Neural cell (in vitro differentiated cells): ENCODE data around the gene SLC22A23. TPM values are rescaled to one million over a fixed set of nuclear protein-coding genes. Genes with fewer than 3 reads are reported as not detected.

Experiments
- H2AFZ ChIP-seq: fragments of 200-600, 300-800 bp; sonication (generic), shearing (Covaris generic); 2 replicates; pipeline ENCODE4 v1.6.0; 2014; ENCODE audit warnings: low read depth, mild to moderate bottlenecking, antibody characterized with exemption, low read length, moderate library complexity
- H3F3A ChIP-seq: fragments of 200-600 bp; shearing (Covaris generic); 2 replicates; pipeline ENCODE4 v1.6.1; 2016; ENCODE audit warnings: mild to moderate bottlenecking, moderate library complexity, mixed read lengths, antibody characterized with exemption, low read length; ENCODE audit not compliant: insufficient read depth, poor library complexity, severe bottlenecking
- H3K27ac ChIP-seq: fragments of 200-600, 300-800 bp; sonication (generic), shearing (Covaris generic); 2 replicates; pipeline ENCODE4 v1.5.1; 2014; ENCODE audit warnings: mild to moderate bottlenecking, low read length, moderate library complexity
- H3K27me3 ChIP-seq: fragments of 300-800, 200-600 bp; sonication (generic), shearing (Covaris generic); 2 replicates; pipeline ENCODE4 v1.6.0; 2014; ENCODE audit warnings: mild to moderate bottlenecking, low read depth, low read length, moderate library complexity; ENCODE audit not compliant: insufficient read depth
- H3K36me3 ChIP-seq: fragments of 300-800, 200-600 bp; sonication (generic), shearing (Covaris generic); 2 replicates; pipeline ENCODE4 v1.5.1; 2014; ENCODE audit warnings: mild to moderate bottlenecking, antibody characterized with exemption, low read length, moderate library complexity; ENCODE audit not compliant: insufficient read depth
- H3K4me2 ChIP-seq: fragments of 300-800, 200-600 bp; sonication (generic), shearing (Covaris generic); 2 replicates; pipeline ENCODE4 v1.6.0; 2014; ENCODE audit warnings: mild to moderate bottlenecking, low read length
- H3K4me3 ChIP-seq: fragments of 300-800, 200-600 bp; sonication (generic), shearing (Covaris generic); 2 replicates; pipeline ENCODE4 v1.5.1; 2014; ENCODE audit warnings: mild to moderate bottlenecking, low read length, moderate library complexity
- H3K79me2 ChIP-seq: fragments of 200-600 bp; shearing (Covaris generic); replicated peaks from 2 replicates; pipeline ENCODE4 v1.6.0; 2014; ENCODE audit warnings: mild to moderate bottlenecking, low read length, moderate library complexity; ENCODE audit not compliant: insufficient read depth
- H3K9ac ChIP-seq: fragments of 300-800, 200-600 bp; sonication (generic), shearing (Covaris generic); 2 replicates; pipeline ENCODE4 v1.6.1; 2016; ENCODE audit warnings: mild to moderate bottlenecking, low read length, mixed read lengths
- H3K9me2 ChIP-seq: fragments of 200-600 bp; shearing (Covaris generic); 2 replicates; pipeline ENCODE4 v1.6.1; 2016; ENCODE audit warnings: mild to moderate bottlenecking, low read length, mixed read lengths; ENCODE audit not compliant: insufficient read depth
- H3K9me3 ChIP-seq: fragments of 200-600, 300-800 bp; sonication (generic), shearing (Covaris generic); 2 replicates; pipeline ENCODE4 v1.6.1; 2016; ENCODE audit warnings: mild to moderate bottlenecking, mixed run types, low read length, moderate library complexity, mixed read lengths
- H4K20me1 ChIP-seq: fragments of 200-600 bp; shearing (Covaris generic); 2 replicates; pipeline ENCODE4 v1.6.1; 2016; ENCODE audit warnings: mild to moderate bottlenecking, mixed run types; ENCODE audit not compliant: insufficient read depth
- EP300 ChIP-seq: fragments of 450-650 bp; conservative IDR thresholded peaks from 2 replicates; pipeline ENCODE4 v1.6.1; 2014; ENCODE audit warnings: antibody characterized with exemption, mild to moderate bottlenecking, moderate library complexity; ENCODE audit not compliant: poor library complexity, severe bottlenecking
- EZH2 ChIP-seq: fragments of 200-600, 300-800 bp; shearing (Covaris generic), sonication (generic); IDR thresholded peaks from 2 replicates; pipeline ENCODE4 v1.6.1; 2014; ENCODE audit warnings: antibody characterized with exemption, low read length, borderline replicate concordance, mild to moderate bottlenecking; ENCODE audit not compliant: insufficient read depth, poor library complexity, severe bottlenecking
- MXI1 ChIP-seq: fragments of 450-650 bp; conservative IDR thresholded peaks from 2 replicates; pipeline ENCODE4 v1.6.1; 2014; ENCODE audit warnings: antibody characterized with exemption, mild to moderate bottlenecking; ENCODE audit not compliant: poor library complexity, severe bottlenecking
- POLR2AphosphoS5 ChIP-seq: IDR thresholded peaks from 2 replicates; pipeline ENCODE4 v1.6.1; 2012
- RAD21 ChIP-seq: fragments of 450-650 bp; conservative IDR thresholded peaks from 2 replicates; pipeline ENCODE4 v1.6.1; 2014; ENCODE audit warnings: antibody characterized with exemption, mild to moderate bottlenecking, moderate library complexity
- SMC3 ChIP-seq: fragments of 450-650 bp; conservative IDR thresholded peaks from 2 replicates; pipeline ENCODE4 v1.6.1; 2014; ENCODE audit warnings: antibody characterized with exemption, mild to moderate bottlenecking, moderate library complexity; ENCODE audit not compliant: poor library complexity
- TAF1 ChIP-seq: IDR thresholded peaks from 2 replicates; pipeline ENCODE4 v1.6.1; 2012; ENCODE audit warnings: low read depth
- polyA plus RNA-seq: library from polyadenylated mRNA; depleted of rRNA; stranded (reverse); fragments of >200 nt; gene quantifications from 2 replicates; pipeline ENCODE4 v1.2.3, GENCODE V29; 2014
- TF ChIP-seq, protein P1 (sequence below): IDR thresholded peaks from 2 replicates; pipeline ENCODE4 v1.6.1; 2012; ENCODE audit warnings: borderline replicate concordance
- TF ChIP-seq, protein P2 (sequence below): fragments of 450-650 bp; IDR thresholded peaks from 2 replicates; pipeline ENCODE4 v1.5.1; 2014; ENCODE audit warnings: antibody characterized with exemption, mild to moderate bottlenecking, moderate library complexity; ENCODE audit not compliant: poor library complexity, severe bottlenecking

Gene SLC22A23
- polyA plus RNA-seq, 1 donor from 2014 or later = 8.8 TPM

DNA sequence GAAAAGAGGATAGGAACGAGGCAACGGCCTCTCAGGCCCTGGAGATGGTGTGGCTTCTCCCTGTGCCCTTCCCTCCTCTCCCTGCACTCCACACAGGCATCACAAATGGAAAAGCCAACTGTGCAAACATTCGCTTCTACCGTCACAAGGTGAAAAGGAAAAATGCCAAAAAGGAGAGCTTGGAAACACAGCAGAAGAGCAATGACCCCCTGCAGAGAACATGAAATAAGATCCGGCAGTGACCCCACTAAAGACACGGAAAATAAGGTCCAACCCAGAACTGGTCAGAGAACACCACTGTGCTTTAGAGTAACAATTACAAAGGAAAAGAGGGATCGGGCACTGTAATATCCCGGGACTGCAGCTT lies 63.0 kb downstream of the SLC22A23 start:
- H3K27ac ChIP-seq = no peak overlapping the region
- no peak overlapping the region for H3K4me2 ChIP-seq
- no peak overlapping the region for H3K9ac ChIP-seq
- H4K20me1 ChIP-seq = no peaks in the 10 kb centered on the region
- H3K4me3 ChIP-seq = no peak overlapping the region
- no peak overlapping the region for H2AFZ ChIP-seq
- H3K27me3 ChIP-seq = no peaks in the 10 kb centered on the region
- no peaks in the 10 kb centered on the region for H3K79me2 ChIP-seq
- H3K36me3 ChIP-seq = no peaks in the 10 kb centered on the region
- no peaks in the 10 kb centered on the region for H3F3A ChIP-seq
- no peak for TF ChIP-seq EZH2
- TF ChIP-seq, protein P1, sequence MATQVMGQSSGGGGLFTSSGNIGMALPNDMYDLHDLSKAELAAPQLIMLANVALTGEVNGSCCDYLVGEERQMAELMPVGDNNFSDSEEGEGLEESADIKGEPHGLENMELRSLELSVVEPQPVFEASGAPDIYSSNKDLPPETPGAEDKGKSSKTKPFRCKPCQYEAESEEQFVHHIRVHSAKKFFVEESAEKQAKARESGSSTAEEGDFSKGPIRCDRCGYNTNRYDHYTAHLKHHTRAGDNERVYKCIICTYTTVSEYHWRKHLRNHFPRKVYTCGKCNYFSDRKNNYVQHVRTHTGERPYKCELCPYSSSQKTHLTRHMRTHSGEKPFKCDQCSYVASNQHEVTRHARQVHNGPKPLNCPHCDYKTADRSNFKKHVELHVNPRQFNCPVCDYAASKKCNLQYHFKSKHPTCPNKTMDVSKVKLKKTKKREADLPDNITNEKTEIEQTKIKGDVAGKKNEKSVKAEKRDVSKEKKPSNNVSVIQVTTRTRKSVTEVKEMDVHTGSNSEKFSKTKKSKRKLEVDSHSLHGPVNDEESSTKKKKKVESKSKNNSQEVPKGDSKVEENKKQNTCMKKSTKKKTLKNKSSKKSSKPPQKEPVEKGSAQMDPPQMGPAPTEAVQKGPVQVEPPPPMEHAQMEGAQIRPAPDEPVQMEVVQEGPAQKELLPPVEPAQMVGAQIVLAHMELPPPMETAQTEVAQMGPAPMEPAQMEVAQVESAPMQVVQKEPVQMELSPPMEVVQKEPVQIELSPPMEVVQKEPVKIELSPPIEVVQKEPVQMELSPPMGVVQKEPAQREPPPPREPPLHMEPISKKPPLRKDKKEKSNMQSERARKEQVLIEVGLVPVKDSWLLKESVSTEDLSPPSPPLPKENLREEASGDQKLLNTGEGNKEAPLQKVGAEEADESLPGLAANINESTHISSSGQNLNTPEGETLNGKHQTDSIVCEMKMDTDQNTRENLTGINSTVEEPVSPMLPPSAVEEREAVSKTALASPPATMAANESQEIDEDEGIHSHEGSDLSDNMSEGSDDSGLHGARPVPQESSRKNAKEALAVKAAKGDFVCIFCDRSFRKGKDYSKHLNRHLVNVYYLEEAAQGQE = no peak
- TF ChIP-seq, protein P2, sequence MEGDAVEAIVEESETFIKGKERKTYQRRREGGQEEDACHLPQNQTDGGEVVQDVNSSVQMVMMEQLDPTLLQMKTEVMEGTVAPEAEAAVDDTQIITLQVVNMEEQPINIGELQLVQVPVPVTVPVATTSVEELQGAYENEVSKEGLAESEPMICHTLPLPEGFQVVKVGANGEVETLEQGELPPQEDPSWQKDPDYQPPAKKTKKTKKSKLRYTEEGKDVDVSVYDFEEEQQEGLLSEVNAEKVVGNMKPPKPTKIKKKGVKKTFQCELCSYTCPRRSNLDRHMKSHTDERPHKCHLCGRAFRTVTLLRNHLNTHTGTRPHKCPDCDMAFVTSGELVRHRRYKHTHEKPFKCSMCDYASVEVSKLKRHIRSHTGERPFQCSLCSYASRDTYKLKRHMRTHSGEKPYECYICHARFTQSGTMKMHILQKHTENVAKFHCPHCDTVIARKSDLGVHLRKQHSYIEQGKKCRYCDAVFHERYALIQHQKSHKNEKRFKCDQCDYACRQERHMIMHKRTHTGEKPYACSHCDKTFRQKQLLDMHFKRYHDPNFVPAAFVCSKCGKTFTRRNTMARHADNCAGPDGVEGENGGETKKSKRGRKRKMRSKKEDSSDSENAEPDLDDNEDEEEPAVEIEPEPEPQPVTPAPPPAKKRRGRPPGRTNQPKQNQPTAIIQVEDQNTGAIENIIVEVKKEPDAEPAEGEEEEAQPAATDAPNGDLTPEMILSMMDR = no peak
- TF ChIP-seq MXI1 = no peak
- TF ChIP-seq EP300 = no peak
- TF ChIP-seq SMC3 = no peak
- TF ChIP-seq RAD21 = no peak
- no peak for TF ChIP-seq TAF1
- TF ChIP-seq POLR2AphosphoS5 = no peak
- no peaks in the 10 kb centered on the region for H3K9me3 ChIP-seq
- no peaks in the 10 kb centered on the region for H3K9me2 ChIP-seq

DNA sequence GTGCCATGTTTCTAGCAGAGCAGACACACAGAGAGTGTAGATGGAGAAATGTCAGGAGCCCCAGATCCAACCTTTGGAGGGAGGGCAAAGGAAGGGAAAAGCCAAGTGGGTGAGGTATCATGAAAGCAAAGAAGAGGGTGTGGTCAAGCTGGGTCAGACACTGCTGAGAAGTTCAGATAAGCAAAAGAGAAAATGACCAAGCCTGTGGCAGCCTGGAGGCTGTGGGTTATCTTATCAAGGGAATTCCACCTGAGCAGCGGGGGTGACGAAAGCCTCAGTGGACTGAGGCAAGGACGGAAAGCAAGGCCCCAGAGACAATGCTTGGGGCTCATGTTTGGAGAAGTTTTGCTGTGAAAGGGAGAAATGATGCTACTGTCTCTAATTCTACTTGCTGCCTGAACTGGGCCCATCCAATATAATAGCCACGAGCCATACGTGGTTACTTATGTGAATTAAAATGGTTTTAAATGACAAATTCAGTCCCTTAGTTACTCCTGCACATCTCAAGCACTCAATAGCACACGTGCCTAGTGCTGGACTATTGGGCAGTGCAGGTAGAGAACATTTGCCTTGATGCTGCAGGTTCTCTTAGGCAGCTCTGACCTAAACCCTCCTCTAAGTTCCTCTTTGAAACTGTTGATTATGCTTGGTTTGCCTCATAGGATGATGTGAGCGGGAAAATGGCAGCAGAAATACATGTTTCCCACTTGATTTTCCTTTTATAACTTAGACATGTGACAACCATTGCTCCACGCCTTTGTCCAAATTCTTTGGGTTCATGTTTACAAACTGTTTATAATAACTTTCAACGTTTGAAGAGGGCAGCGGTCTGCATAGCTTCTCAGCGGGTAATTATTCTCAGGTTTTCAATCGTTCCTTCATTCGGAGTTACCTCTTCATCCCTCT lies 63.7 kb downstream of the SLC22A23 start:
- H3K9me2 ChIP-seq = no peaks in the 10 kb centered on the region
- H3K9me3 ChIP-seq = no peaks in the 10 kb centered on the region
- no peaks in the 10 kb centered on the region for H3K36me3 ChIP-seq
- no peak overlapping the region for H3K4me2 ChIP-seq
- no peak overlapping the region for H2AFZ ChIP-seq
- H3K27me3 ChIP-seq = no peaks in the 10 kb centered on the region
- H4K20me1 ChIP-seq = no peaks in the 10 kb centered on the region
- no peak for TF ChIP-seq MXI1
- TF ChIP-seq, protein P1 = no peak
- no peak for TF ChIP-seq POLR2AphosphoS5
- no peak for TF ChIP-seq EZH2
- no peak for TF ChIP-seq EP300
- TF ChIP-seq, protein P2 = no peak
- no peak for TF ChIP-seq SMC3
- no peak for TF ChIP-seq TAF1
- no peak for TF ChIP-seq RAD21
- no peak overlapping the region for H3K27ac ChIP-seq
- H3F3A ChIP-seq = no peaks in the 10 kb centered on the region
- H3K79me2 ChIP-seq = no peaks in the 10 kb centered on the region
- no peak overlapping the region for H3K4me3 ChIP-seq
- no peak overlapping the region for H3K9ac ChIP-seq
